Muscle of leg (tissue), 11 donors: ENCODE data around the gene DCP1A. TPM values are rescaled to one million over a fixed set of nuclear protein-coding genes. Genes with fewer than 3 reads are reported as not detected.
"Not testable (repeated sequence)": the region's sequence is repeated elsewhere in the genome, so short reads cannot be mapped to it uniquely, and the experiment has no call there.

Experiments used
- DNase-seq: peaks from one replicate; pipeline ENCODE4 v3.0.0; 2013
- H3K27ac ChIP-seq: one replicate; pipeline ENCODE4 v1.5.1; 2013; ENCODE audit warnings: mild to moderate bottlenecking, low read length, control low read depth
- H3K27me3 ChIP-seq: one replicate; pipeline ENCODE4 v1.6.1; 2013; ENCODE audit warnings: low read length; ENCODE audit not compliant: control insufficient read depth, insufficient read depth
- H3K36me3 ChIP-seq: one replicate; pipeline ENCODE4 v1.6.1; 2013; ENCODE audit warnings: low read length; ENCODE audit not compliant: control insufficient read depth, insufficient read depth
- H3K4me1 ChIP-seq: one replicate; pipeline ENCODE4 v1.6.1; 2013; ENCODE audit warnings: low read length; ENCODE audit not compliant: control insufficient read depth, insufficient read depth
- H3K4me3 ChIP-seq: one replicate; pipeline ENCODE4 v1.5.1; 2013; ENCODE audit warnings: low read length, control low read depth
- H3K9me3 ChIP-seq: replicated peaks from 2 replicates; pipeline ENCODE4 v1.6.1; 2013; ENCODE audit warnings: low read depth, low read length; ENCODE audit not compliant: control insufficient read depth
- WGBS: methylation state at CpG from one replicate; pipeline ENCODE4 v1.1.5; 2013; ENCODE audit warnings: missing lambda C conversion rate; ENCODE audit not compliant: insufficient coverage; 5-methylcytosine and 5-hydroxymethylcytosine counted together
- polyA plus RNA-seq, 8 donors: library from polyadenylated mRNA; unstranded; fragments of 120-200 nt; gene quantifications; one replicate each; pipeline versions ENCODE4 v1.2.1 to v1.2.3, GENCODE V29; 2013; ENCODE audit warnings: inconsistent platforms in 1 of 8, low replicate concordance in 1 of 8; ENCODE audit not compliant: insufficient read length in 8 of 8, insufficient read depth in 1 of 8
- total RNA-seq: library from RNA; stranded (reverse); fragments of 120-200 nt; gene quantifications from one replicate; pipeline ENCODE4 v1.2.4, GENCODE V29; 2013

Gene DCP1A
- total and polyA plus RNA-seq, 9 donors, result 13.6 to 18.5 (median 16.4) TPM

- H3K27ac ChIP-seq, DNase-seq, H3K9me3 ChIP-seq, H3K36me3 ChIP-seq, H3K4me3 ChIP-seq, H3K27me3 ChIP-seq: not testable (repeated sequence)
- peaks cover 20% of the 10 kb centered on the region for H3K4me1 ChIP-seq
- WGBS, result 95% methylated on average over 8 of the region's 8 CpGs
Observed at GRCh38 chr3:53252947-53253322, 94.4 kb downstream of the DCP1A start.

- peaks cover 20% of the 10 kb centered on the region for H3K4me1 ChIP-seq
- H3K9me3 ChIP-seq, result no peaks in the 10 kb centered on the region
- H3K27ac ChIP-seq, result no peak overlapping the region
- no peaks in the 10 kb centered on the region for H3K36me3 ChIP-seq
- H3K4me3 ChIP-seq, result no peak overlapping the region
- H3K27me3 ChIP-seq, result no peaks in the 10 kb centered on the region
- DNase-seq, result no peak
- 55% methylated on average over 4 of the region's 10 CpGs for WGBS
Observed at GRCh38 chr3:53252096-53252946, 95.0 kb downstream of the DCP1A start.

GRCh38 chr3:53250881-53251605, 96.3 kb downstream of the DCP1A start:
- no peak for DNase-seq
- H3K9me3 ChIP-seq, result no peaks in the 10 kb centered on the region
- H3K27ac ChIP-seq, result no peak overlapping the region
- peaks cover 18% of the 10 kb centered on the region for H3K4me1 ChIP-seq
- no peaks in the 10 kb centered on the region for H3K27me3 ChIP-seq
- 74% methylated on average over 3 of the region's 4 CpGs for WGBS
- H3K36me3 ChIP-seq, result no peaks in the 10 kb centered on the region
- H3K4me3 ChIP-seq, result no peak overlapping the region

- no peak for DNase-seq
- no peak overlapping the region for H3K27ac ChIP-seq
- H3K4me1 ChIP-seq, result peaks cover 17% of the 10 kb centered on the region
Observed at GRCh38 chr3:53250453-53250852, 96.9 kb downstream of the DCP1A start.

GRCh38 chr3:53248161-53248560, 99.2 kb downstream of the DCP1A start:
- no peak overlapping the region for H3K4me3 ChIP-seq
- DNase-seq, result no peak
- WGBS, result 80% methylated on average over 2 of the region's 6 CpGs
- no peak overlapping the region for H3K27ac ChIP-seq
- no peaks in the 10 kb centered on the region for H3K36me3 ChIP-seq
- H3K27me3 ChIP-seq, result peaks cover 8% of the 10 kb centered on the region
- H3K9me3 ChIP-seq, result peaks cover 2% of the 10 kb centered on the region
- peaks cover 13% of the 10 kb centered on the region for H3K4me1 ChIP-seq

More at GRCh38 chr3:53250453-53250852, 96.9 kb downstream of the DCP1A start:
- Histone ChIP-seq H3K9me3 (peaks cover 2% of the 10 kb centered on the region), H3K4me3 (no peak overlapping the region), H3K36me3 (no peaks in the 10 kb centered on the region), H3K27me3 (no peaks in the 10 kb centered on the region)
- WGBS, result 100% methylated on average over 2 of the region's 3 CpGs

- H3K4me1 ChIP-seq, result peaks cover 18% of the 10 kb centered on the region
- peaks cover 2% of the 10 kb centered on the region for H3K9me3 ChIP-seq
- no peak overlapping the region for H3K4me3 ChIP-seq
- H3K36me3 ChIP-seq, result no peaks in the 10 kb centered on the region
- DNase-seq, result no peak
- 78% methylated on average over 2 of the region's 2 CpGs for WGBS
- peaks cover 9% of the 10 kb centered on the region for H3K27me3 ChIP-seq
- H3K27ac ChIP-seq, result no peak overlapping the region
Observed at GRCh38 chr3:53247619-53248018, 99.7 kb downstream of the DCP1A start.

- peaks cover 47% of the 10 kb centered on the region for H3K4me1 ChIP-seq
- 81% methylated on average over 5 of the region's 8 CpGs for WGBS
Observed at GRCh38 chr3:53244271-53244670, 103.1 kb downstream of the DCP1A start.

GRCh38 chr3:53243785-53244184, 103.6 kb downstream of the DCP1A start:
- Histone ChIP-seq H3K27me3 (peaks cover 10% of the 10 kb centered on the region), H3K27ac (no peak overlapping the region), H3K4me3 (no peak overlapping the region), H3K36me3 (peaks cover 18% of the 10 kb centered on the region), H3K4me1 (peaks cover 46% of the 10 kb centered on the region), H3K9me3 (peaks cover 2% of the 10 kb centered on the region)
- WGBS, result 70% methylated on average over 3 of the region's 8 CpGs
- DNase-seq, result no peak

More at GRCh38 chr3:53244271-53244670, 103.1 kb downstream of the DCP1A start:
- peaks cover 2% of the 10 kb centered on the region for H3K9me3 ChIP-seq
- H3K36me3 ChIP-seq, result peaks cover 13% of the 10 kb centered on the region
- DNase-seq, result no peak
- no peak overlapping the region for H3K4me3 ChIP-seq
- H3K27me3 ChIP-seq, result peaks cover 10% of the 10 kb centered on the region
- H3K27ac ChIP-seq, result no peak overlapping the region

GRCh38 chr3:53243165-53243564, 104.2 kb downstream of the DCP1A start:
- Histone ChIP-seq H3K4me3 (no peak overlapping the region), H3K9me3 (peaks cover 2% of the 10 kb centered on the region), H3K36me3 (peaks cover 20% of the 10 kb centered on the region), H3K4me1 (peaks cover 50% of the 10 kb centered on the region), H3K27me3 (peaks cover 10% of the 10 kb centered on the region), H3K27ac (no peak overlapping the region)
- 54% methylated on average over 8 of the region's 14 CpGs for WGBS
- DNase-seq, result no peak

GRCh38 chr3:53242642-53243041, 104.7 kb downstream of the DCP1A start:
- Histone ChIP-seq H3K27ac (no peak overlapping the region), H3K4me1 (peaks cover 51% of the 10 kb centered on the region), H3K9me3 (peaks cover 2% of the 10 kb centered on the region), H3K36me3 (peaks cover 20% of the 10 kb centered on the region), H3K27me3 (peaks cover 10% of the 10 kb centered on the region), H3K4me3 (no peak overlapping the region)
- WGBS, result 90% methylated on average over 3 of the region's 4 CpGs
- no peak for DNase-seq
